ENCODE data around the gene LINC00237.

- TF ChIP-seq, protein P1, sequence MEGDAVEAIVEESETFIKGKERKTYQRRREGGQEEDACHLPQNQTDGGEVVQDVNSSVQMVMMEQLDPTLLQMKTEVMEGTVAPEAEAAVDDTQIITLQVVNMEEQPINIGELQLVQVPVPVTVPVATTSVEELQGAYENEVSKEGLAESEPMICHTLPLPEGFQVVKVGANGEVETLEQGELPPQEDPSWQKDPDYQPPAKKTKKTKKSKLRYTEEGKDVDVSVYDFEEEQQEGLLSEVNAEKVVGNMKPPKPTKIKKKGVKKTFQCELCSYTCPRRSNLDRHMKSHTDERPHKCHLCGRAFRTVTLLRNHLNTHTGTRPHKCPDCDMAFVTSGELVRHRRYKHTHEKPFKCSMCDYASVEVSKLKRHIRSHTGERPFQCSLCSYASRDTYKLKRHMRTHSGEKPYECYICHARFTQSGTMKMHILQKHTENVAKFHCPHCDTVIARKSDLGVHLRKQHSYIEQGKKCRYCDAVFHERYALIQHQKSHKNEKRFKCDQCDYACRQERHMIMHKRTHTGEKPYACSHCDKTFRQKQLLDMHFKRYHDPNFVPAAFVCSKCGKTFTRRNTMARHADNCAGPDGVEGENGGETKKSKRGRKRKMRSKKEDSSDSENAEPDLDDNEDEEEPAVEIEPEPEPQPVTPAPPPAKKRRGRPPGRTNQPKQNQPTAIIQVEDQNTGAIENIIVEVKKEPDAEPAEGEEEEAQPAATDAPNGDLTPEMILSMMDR (IDR thresholded peaks at IDR 0.05), result no peak
- no peak for TF ChIP-seq POLR2A (IDR thresholded peaks at IDR 0.05)
- no peak for TF ChIP-seq POLR2AphosphoS5 (IDR thresholded peaks at IDR 0.05)
- TF ChIP-seq EP300 (IDR thresholded peaks at IDR 0.05), result no peak
Observed at GRCh38 chr20:21077809-21078345, 28.3 kb downstream of the LINC00237 start.
